Sigmoid colon (tissue), 4 donors: ENCODE data around the gene CRB2.

ENCODE experiments used
- POLR2A ChIP-seq, 2 donors: fragments of 450-650 bp; IDR thresholded peaks; one replicate each; pipeline ENCODE4 v1.6.1; 2016; ENCODE audit warnings: antibody characterized with exemption in 2 of 2, mild to moderate bottlenecking in 2 of 2, moderate library complexity in 2 of 2
- POLR2AphosphoS5 ChIP-seq, 4 donors: sonication (generic); formaldehyde crosslinking; IDR thresholded peaks; one replicate each; pipeline ENCODE4 v1.6.1; 2017; ENCODE audit warnings: antibody characterized with exemption in 4 of 4
- TF ChIP-seq, protein P1 (sequence below), 4 experiments: fragments of 450-650 bp in 3 of 4; fragments of 200-600 bp in 1 of 4; IDR thresholded peaks; one replicate each; pipeline ENCODE4 v1.5.1; 2016 to 2019; ENCODE audit warnings: antibody characterized with exemption in 4 of 4, mild to moderate bottlenecking in 3 of 4, moderate library complexity in 2 of 4

DNA sequence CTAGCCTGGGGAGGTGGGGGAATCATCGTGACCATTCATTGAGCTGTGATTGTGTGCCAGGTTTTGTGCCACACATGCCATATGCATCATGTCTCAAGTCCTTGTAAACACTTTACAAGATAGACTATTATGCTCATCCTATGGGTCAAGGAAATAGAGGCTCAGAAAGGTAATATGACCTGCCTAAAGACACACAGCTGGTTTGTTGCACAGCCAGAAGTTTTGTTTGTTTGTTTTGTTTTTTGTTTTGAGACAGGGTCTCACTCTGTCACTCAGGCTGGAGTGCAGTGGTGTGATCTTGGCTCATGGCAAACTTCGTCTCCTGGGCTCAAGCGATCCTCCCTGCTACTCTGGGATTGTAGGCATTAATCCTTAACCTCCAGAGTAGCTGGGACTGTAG lies 21.4 kb upstream of the CRB2 start:
- TF ChIP-seq POLR2A (IDR thresholded peaks at IDR 0.05) (no peak), POLR2AphosphoS5 (IDR thresholded peaks at IDR 0.05) (no peak)
- TF ChIP-seq, protein P1, sequence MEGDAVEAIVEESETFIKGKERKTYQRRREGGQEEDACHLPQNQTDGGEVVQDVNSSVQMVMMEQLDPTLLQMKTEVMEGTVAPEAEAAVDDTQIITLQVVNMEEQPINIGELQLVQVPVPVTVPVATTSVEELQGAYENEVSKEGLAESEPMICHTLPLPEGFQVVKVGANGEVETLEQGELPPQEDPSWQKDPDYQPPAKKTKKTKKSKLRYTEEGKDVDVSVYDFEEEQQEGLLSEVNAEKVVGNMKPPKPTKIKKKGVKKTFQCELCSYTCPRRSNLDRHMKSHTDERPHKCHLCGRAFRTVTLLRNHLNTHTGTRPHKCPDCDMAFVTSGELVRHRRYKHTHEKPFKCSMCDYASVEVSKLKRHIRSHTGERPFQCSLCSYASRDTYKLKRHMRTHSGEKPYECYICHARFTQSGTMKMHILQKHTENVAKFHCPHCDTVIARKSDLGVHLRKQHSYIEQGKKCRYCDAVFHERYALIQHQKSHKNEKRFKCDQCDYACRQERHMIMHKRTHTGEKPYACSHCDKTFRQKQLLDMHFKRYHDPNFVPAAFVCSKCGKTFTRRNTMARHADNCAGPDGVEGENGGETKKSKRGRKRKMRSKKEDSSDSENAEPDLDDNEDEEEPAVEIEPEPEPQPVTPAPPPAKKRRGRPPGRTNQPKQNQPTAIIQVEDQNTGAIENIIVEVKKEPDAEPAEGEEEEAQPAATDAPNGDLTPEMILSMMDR (IDR thresholded peaks at IDR 0.05) = no peak
